BJ (cell line): ENCODE data around the gene LDLRAD4. TPM values are rescaled to one million over a fixed set of nuclear protein-coding genes. Genes with fewer than 3 reads are reported as not detected.

Source experiments
- CTCF ChIA-PET: fragments of 350-600 bp; formaldehyde crosslinking; extraction: SDS; loops from one replicate; lab custom pipeline; 2021; ENCODE audit warnings: antibody characterized with exemption, inconsistent platforms; lab: Yijun Ruan, JAX
- POLR2A ChIA-PET: fragments of 300-600 bp; sonication (Branson Sonifier 250); formaldehyde crosslinking; extraction: SDS; loops from one replicate; lab custom pipeline; 2021; ENCODE audit warnings: antibody characterized with exemption; lab: Charles Lee
- DNase-seq: peaks from one replicate; pipeline ENCODE4 v3.0.0-alpha.2; 2011; ENCODE audit warnings: low read depth
- H3K27me3 ChIP-seq: 2 replicates; pipeline ENCODE4 v1.6.0; 2011; ENCODE audit warnings: low read length; ENCODE audit not compliant: control insufficient read depth, insufficient read depth
- H3K36me3 ChIP-seq: 2 replicates; pipeline ENCODE4 v1.5.1; 2011; ENCODE audit warnings: low read length; ENCODE audit not compliant: control insufficient read depth, insufficient read depth
- H3K4me3 ChIP-seq: 2 replicates; pipeline ENCODE4 v1.5.1; 2011; ENCODE audit warnings: low read depth, mild to moderate bottlenecking, control low read depth, low read length
- polyA plus RNA-seq: library from polyadenylated mRNA; depleted of rRNA; stranded (reverse); fragments of >200 nt; gene quantifications from 2 replicates; pipeline ENCODE4 v1.2.3, GENCODE V29; 2011
- TF ChIP-seq, protein P1 (sequence below): IDR thresholded peaks from 2 replicates; pipeline ENCODE4 v1.5.1; 2011; ENCODE audit warnings: low read depth, mild to moderate bottlenecking, control low read depth, inconsistent platforms, low read length, moderate library complexity; ENCODE audit not compliant: insufficient read depth

LDLRAD4 gene
- polyA plus RNA-seq, 1 experiment, result not detected

DNA sequence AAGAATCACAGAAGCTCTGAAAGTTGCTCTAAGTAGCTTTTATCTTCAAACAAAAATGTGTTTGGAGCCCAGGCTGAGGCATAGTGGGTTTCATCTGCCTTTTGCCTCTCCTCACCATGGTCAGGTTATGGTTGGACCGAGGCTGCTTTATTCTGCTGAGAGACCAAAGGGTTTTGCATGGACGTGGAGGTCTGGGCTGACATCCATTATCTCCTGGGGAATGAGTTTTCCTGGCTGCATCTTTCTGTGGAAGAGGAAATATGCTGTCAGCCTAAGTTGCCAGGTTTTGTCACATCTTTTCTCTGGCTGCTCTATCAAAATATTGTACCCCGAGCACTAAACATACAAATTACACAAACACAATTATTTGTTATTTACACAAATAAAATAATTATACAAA is 223.2 kb downstream of the LDLRAD4 start:
- no peaks in the 10 kb centered on the region for H3K27me3 ChIP-seq
- TF ChIP-seq, protein P1, sequence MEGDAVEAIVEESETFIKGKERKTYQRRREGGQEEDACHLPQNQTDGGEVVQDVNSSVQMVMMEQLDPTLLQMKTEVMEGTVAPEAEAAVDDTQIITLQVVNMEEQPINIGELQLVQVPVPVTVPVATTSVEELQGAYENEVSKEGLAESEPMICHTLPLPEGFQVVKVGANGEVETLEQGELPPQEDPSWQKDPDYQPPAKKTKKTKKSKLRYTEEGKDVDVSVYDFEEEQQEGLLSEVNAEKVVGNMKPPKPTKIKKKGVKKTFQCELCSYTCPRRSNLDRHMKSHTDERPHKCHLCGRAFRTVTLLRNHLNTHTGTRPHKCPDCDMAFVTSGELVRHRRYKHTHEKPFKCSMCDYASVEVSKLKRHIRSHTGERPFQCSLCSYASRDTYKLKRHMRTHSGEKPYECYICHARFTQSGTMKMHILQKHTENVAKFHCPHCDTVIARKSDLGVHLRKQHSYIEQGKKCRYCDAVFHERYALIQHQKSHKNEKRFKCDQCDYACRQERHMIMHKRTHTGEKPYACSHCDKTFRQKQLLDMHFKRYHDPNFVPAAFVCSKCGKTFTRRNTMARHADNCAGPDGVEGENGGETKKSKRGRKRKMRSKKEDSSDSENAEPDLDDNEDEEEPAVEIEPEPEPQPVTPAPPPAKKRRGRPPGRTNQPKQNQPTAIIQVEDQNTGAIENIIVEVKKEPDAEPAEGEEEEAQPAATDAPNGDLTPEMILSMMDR, result no peak
- H3K4me3 ChIP-seq, result no peak overlapping the region
- POLR2A ChIA-PET, result no interaction called here
- CTCF ChIA-PET, result no interaction called here
- DNase-seq, result no peak
- no peaks in the 10 kb centered on the region for H3K36me3 ChIP-seq

GRCh38 chr18:13442451-13442850 is 223.9 kb downstream of the LDLRAD4 start:
- TF ChIP-seq, protein P1, result no peak
- H3K36me3 ChIP-seq, result no peaks in the 10 kb centered on the region
- H3K4me3 ChIP-seq, result no peak overlapping the region
- ChIA-PET CTCF (no interaction called here), POLR2A (no interaction called here)
- DNase-seq, result no peak
- no peaks in the 10 kb centered on the region for H3K27me3 ChIP-seq

DNA sequence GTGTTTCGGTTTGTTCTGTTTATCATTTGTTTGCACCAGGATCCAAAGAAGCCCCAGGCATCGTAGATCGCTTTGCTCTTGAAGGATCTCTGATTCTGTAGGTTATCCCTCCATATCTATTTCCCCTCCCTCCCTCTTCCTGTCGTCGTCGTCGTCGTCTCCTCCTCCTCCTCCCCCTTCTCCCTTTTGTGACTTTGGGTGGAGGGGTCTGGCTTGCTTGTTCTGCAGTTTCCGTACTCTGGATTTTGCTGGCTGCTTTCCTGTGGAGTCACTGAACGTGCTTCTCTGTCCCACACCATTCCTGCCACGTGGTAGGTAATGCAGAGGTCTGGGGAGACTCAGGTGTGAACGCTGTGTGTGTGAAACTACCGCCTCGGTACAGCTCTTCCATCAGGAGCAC is 225.0 kb downstream of the LDLRAD4 start:
- ChIA-PET CTCF (no interaction called here), POLR2A (no interaction called here)
- H3K36me3 ChIP-seq, result no peaks in the 10 kb centered on the region
- TF ChIP-seq, protein P1, result no peak
- DNase-seq, result no peak
- no peak overlapping the region for H3K4me3 ChIP-seq
- no peaks in the 10 kb centered on the region for H3K27me3 ChIP-seq

DNA sequence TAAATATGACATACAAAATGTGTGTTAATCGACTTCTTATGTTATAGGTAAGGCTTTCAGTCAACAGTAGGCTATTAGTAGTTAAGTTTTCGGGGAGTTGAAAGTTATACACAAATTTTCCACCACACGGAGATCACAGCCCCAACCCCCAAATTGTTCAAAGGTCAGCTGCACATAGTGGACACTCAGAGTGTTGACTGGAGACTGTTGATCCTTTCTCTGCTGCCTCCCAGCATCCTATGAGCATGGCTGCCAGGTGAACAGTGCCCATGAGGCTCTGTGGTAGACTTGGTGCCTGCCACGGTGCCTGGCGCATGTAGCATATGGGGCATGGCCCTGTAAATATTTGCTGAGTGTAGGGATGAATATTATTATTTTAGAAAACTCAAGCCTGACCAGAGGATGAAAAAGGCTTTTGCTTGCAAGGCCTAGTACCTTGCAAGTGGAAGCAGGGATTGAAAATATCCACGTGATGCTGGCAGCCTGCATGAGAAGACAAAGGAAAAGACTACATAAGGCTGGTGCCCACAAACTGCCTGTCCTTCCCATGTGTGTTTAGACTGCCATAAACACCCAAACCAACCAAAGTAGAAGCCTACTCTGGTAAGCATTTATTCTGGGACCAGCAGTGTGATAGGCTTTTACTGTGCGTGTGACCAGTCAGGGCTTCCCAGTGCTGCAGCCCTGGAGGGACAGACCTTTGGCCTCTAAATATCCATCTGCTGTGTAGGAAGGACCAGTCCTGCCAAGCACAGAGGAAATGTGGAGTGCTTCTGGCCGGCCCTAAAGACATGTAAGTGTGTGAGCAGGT is 226.1 kb downstream of the LDLRAD4 start:
- ChIA-PET POLR2A (no interaction called here), CTCF (no interaction called here)
- Histone ChIP-seq H3K27me3 (no peaks in the 10 kb centered on the region), H3K4me3 (no peak overlapping the region), H3K36me3 (no peaks in the 10 kb centered on the region)
- TF ChIP-seq, protein P1, result no peak
- DNase-seq, result no peak

DNA sequence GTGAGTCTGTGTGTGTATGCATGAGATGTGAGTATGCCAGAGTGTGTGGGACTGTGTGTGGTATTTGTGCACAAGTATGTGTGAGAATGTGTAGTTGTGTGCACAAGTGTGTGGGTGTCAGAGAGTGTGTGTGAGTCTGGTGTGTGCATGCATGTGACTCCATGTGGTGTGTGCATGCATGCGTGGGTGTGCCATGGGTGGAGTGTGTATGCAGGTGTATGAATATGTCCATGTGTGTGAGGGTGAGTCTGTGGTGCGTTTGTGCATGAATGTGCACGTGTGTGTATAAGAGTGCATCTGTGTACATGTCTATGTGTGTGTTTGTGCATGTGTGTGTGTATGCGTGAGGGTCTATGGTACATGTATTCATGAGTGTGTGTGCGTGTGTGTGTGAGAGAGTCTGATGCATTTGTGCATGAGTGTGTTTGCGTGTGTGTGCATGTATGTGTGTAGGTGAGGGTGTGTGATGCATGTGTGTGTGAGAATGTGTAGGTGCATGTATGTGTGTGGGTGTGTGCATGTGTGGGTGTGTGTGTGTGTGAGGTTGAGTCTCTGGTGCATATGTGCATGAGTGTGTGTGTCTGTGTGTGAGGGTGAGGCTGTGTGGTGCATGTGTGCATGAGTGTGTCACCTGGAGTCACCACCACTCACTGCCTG is 226.8 kb downstream of the LDLRAD4 start:
- TF ChIP-seq, protein P1, result no peak
- no peaks in the 10 kb centered on the region for H3K27me3 ChIP-seq
- DNase-seq, result no peak
- no peak overlapping the region for H3K4me3 ChIP-seq
- H3K36me3 ChIP-seq, result no peaks in the 10 kb centered on the region
- ChIA-PET CTCF (no interaction called here), POLR2A (no interaction called here)
